Mammary epithelial cell (primary cell): ENCODE data around the gene DCP2.

ENCODE experiments used
- CTCF ChIP-seq, 2 donors: IDR thresholded peaks in 1 of 2; conservative IDR thresholded peaks in 1 of 2; 2 replicates each; pipeline ENCODE4 v1.5.1; 2011 to 2012; ENCODE audit warnings: inconsistent platforms in 2 of 2, low read length in 2 of 2, mild to moderate bottlenecking in 2 of 2, control low read depth in 1 of 2, low read depth in 1 of 2; ENCODE audit not compliant: insufficient read depth in 1 of 2; ENCODE audit errors: extremely low read depth in 1 of 2
- EZH2 ChIP-seq: IDR thresholded peaks from 2 replicates; pipeline ENCODE4 v1.6.1; 2012; ENCODE audit warnings: low read length, inconsistent platforms, borderline replicate concordance

- TF ChIP-seq CTCF (conservative IDR thresholded peaks at IDR 0.05 in 1 of 2, IDR thresholded peaks at IDR 0.05 in 1 of 2; ENCODE audit: extremely low read depth in 1 of 2, insufficient read depth in 1 of 2, low read depth in 1 of 2, low read length in 2 of 2) (no peak), EZH2 (no peak)
These were observed at the start of gene DCP2 for GRCh38 chr5:112976432-112977309.
